Natural killer cell (primary cell): ENCODE measurements around the gene SELENON. TPM values are rescaled to one million over a fixed set of nuclear protein-coding genes. Genes with fewer than 3 reads are reported as not detected.

Experiments
- ATAC-seq, 3 donors: fragments of 150-1000 bp in 2 of 3; fragments of 200-7000 bp in 1 of 3; cut with Tn5 transposase; 1 replicate in 1 of 3; 2 replicates in 2 of 3; pipeline ENCODE4 v1.10.0; 2021; ENCODE audit warnings: mild to moderate bottlenecking in 2 of 3, moderate library complexity in 2 of 3
- DNase-seq, 2 donors: peaks; one replicate each; pipeline versions ENCODE4 v3.0.0 to v3.0.0-alpha.2; 2013 to 2021; ENCODE audit warnings: mixed read lengths in 1 of 2
- H3K27ac ChIP-seq: one replicate; pipeline ENCODE4 v1.5.1; 2013; ENCODE audit warnings: mild to moderate bottlenecking, low read length
- H3K27me3 ChIP-seq: one replicate; pipeline ENCODE4 v1.6.1; 2013; ENCODE audit warnings: low read length; ENCODE audit not compliant: control insufficient read depth, insufficient read depth
- H3K36me3 ChIP-seq: one replicate; pipeline ENCODE4 v1.6.1; 2013; ENCODE audit warnings: low read length; ENCODE audit not compliant: control insufficient read depth, insufficient read depth
- H3K4me1 ChIP-seq: one replicate; pipeline ENCODE4 v1.6.1; 2013; ENCODE audit warnings: low read length; ENCODE audit not compliant: control insufficient read depth, insufficient read depth
- H3K4me3 ChIP-seq: one replicate; pipeline ENCODE4 v1.5.1; 2013; ENCODE audit warnings: low read length
- H3K9me3 ChIP-seq: one replicate; pipeline ENCODE4 v1.6.1; 2013; ENCODE audit warnings: low read length; ENCODE audit not compliant: control insufficient read depth, insufficient read depth
- H3K27ac Mint-ChIP-seq, 2 donors: one replicate each; pipeline ENCODE4 v1.8.0; 2022; ENCODE audit warnings: mild to moderate bottlenecking in 2 of 2, mixed read lengths in 2 of 2, moderate library complexity in 1 of 2
- H3K27me3 Mint-ChIP-seq, 2 donors: one replicate each; pipeline ENCODE4 v1.8.0; 2022; ENCODE audit warnings: low read depth in 2 of 2, mixed read lengths in 2 of 2
- H3K36me3 Mint-ChIP-seq: one replicate; pipeline ENCODE4 v1.8.0; 2022; ENCODE audit warnings: mixed read lengths
- H3K4me1 Mint-ChIP-seq, 2 donors: one replicate each; pipeline ENCODE4 v1.8.0; 2022; ENCODE audit warnings: mixed read lengths in 2 of 2
- H3K4me3 Mint-ChIP-seq: one replicate; pipeline ENCODE4 v1.8.0; 2022; ENCODE audit warnings: mild to moderate bottlenecking, moderate library complexity, mixed read lengths
- H3K9me3 Mint-ChIP-seq, 2 donors: one replicate each; pipeline ENCODE4 v1.8.0; 2022; ENCODE audit warnings: mixed read lengths in 2 of 2
- WGBS: methylation state at CpG from one replicate; pipeline ENCODE4 v1.1.7; 2013; ENCODE audit warnings: missing lambda C conversion rate; ENCODE audit not compliant: insufficient coverage; 5-methylcytosine and 5-hydroxymethylcytosine counted together
- intact Hi-C: fragments of 100-400 bp; cut with micrococcal nuclease; formaldehyde crosslinking; loops from one replicate; pipeline ENCODE4 v1.14.2; 2022
- total RNA-seq, 4 donors: library from RNA; stranded (reverse); fragments of 120-200 nt in 1 of 4; gene quantifications; one replicate each; pipeline versions ENCODE4 v1.2.3 to v1.2.4, GENCODE V29; 2013 to 2022
- TF ChIP-seq, protein P1 (sequence below): fragments of 200-600 bp; IDR thresholded peaks from one replicate; pipeline ENCODE4 v1.8.0; 2022; ENCODE audit warnings: antibody characterized with exemption

Gene SELENON
- total RNA-seq, 3 donors from 2014 or later (not counting 1 experiment from before 2014, with no cell fraction given), result 9.7 to 16.4 (median 11.1) TPM

DNA sequence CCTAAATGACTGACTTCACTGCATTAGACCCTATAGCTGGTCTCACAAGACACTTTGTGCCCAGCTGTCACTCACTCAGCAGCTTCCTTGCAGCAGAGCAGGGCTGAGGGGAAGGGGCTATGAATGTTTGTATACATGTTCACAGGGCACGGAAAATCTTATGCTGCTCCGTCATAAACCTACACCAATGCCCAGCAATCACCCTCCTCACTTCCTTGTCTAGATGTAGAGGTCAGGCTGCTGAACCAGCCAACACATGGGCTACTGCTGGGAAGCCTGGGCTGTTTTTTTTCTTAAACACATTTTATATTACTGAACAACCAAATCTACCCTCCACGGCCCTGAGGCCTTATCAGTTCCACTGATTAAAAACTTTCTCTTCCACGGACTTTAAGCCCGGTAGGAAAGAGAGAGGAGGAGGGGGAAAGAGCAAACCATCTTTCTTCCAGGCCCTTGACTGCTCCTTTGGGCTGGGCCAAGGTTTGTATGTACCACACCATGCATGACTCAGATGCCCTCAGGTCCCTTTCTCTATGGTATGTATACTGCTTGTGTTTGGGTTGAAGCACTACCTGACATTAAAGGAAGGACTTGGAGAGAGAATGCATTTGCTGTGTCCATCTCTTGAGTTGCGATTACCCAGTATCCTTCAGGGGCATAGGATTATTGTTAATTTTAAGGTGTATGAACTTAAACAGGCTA lies 32.5 kb downstream of the SELENON start:
- H3K36me3 ChIP-seq, result peaks cover 61% of the 10 kb centered on the region
- intact Hi-C loops, result no loop called here
- H3K27ac Mint-ChIP-seq, result no peak overlapping the region

DNA sequence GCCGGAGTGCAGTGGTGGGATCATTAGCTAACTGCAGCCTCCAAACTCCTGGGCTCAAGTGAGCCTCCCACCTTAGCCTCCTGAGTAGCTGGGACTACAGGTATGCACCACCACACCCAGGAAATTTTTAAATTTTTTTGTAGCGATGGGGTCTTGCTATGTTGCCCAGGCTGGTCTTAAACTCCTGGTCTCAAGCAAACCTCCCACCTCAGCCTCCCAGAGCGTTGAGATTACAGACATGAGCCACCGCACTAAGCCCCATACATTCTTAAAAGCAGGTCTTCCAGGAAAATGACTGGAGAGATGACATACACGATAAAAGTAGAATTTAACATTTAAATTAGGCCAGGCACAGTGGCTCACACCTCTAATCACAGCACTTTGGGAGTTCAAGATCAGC lies 33.2 kb downstream of the SELENON start:
- no peak for ATAC-seq

More for the DNA sequence above, 32.5 kb downstream of the SELENON start:
- Histone ChIP-seq H3K27ac (no peak overlapping the region), H3K27me3 (no peaks in the 10 kb centered on the region), H3K4me3 (no peak overlapping the region), H3K4me1 (no peaks in the 10 kb centered on the region), H3K9me3 (no peaks in the 10 kb centered on the region)
- no peak overlapping the region for H3K4me3 Mint-ChIP-seq
- H3K27me3 Mint-ChIP-seq, result no peaks in the 10 kb centered on the region
- H3K4me1 Mint-ChIP-seq, result peaks cover 0 to 5% of the 10 kb centered on the region in 2 donors
- DNase-seq (no peak), ATAC-seq (no peak)
- H3K36me3 Mint-ChIP-seq, result peaks cover 14% of the 10 kb centered on the region
- H3K9me3 Mint-ChIP-seq, result no peaks in the 10 kb centered on the region
- TF ChIP-seq, protein P1, sequence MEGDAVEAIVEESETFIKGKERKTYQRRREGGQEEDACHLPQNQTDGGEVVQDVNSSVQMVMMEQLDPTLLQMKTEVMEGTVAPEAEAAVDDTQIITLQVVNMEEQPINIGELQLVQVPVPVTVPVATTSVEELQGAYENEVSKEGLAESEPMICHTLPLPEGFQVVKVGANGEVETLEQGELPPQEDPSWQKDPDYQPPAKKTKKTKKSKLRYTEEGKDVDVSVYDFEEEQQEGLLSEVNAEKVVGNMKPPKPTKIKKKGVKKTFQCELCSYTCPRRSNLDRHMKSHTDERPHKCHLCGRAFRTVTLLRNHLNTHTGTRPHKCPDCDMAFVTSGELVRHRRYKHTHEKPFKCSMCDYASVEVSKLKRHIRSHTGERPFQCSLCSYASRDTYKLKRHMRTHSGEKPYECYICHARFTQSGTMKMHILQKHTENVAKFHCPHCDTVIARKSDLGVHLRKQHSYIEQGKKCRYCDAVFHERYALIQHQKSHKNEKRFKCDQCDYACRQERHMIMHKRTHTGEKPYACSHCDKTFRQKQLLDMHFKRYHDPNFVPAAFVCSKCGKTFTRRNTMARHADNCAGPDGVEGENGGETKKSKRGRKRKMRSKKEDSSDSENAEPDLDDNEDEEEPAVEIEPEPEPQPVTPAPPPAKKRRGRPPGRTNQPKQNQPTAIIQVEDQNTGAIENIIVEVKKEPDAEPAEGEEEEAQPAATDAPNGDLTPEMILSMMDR, result no peak
- WGBS, result 98% methylated on average over 5 of the region's 6 CpGs

DNA sequence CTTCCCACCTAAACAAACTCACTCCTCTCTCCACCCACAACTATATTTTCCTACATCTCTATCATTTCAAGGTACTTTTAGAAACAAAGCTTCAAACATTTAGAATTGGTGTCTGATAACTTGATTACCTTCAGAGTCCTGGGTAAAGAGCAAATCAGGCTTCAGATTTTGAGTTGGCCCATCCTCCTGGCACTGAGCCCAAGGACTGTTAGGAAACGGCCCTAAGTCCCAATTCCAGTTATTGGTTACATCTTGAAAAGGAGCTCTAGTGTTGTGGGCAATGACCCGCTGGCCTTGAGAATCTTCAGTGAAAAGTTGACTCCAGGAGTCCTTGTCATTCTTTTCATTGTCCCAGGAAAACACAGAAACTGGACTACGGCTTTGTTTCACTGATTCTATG lies 34.9 kb downstream of the SELENON start:
- no peak overlapping the region for H3K27ac Mint-ChIP-seq
- no peak for DNase-seq
- H3K36me3 Mint-ChIP-seq, result peaks cover 8% of the 10 kb centered on the region
- no peak for ATAC-seq
- intact Hi-C loops, result no loop called here
- TF ChIP-seq, protein P1, result no peak
- H3K9me3 Mint-ChIP-seq, result no peaks in the 10 kb centered on the region
- H3K27me3 Mint-ChIP-seq, result no peaks in the 10 kb centered on the region
- H3K4me1 ChIP-seq, result no peaks in the 10 kb centered on the region
- no peak overlapping the region for H3K27ac ChIP-seq
- H3K4me3 ChIP-seq, result no peak overlapping the region
- no peaks in the 10 kb centered on the region for H3K9me3 ChIP-seq
- H3K4me1 Mint-ChIP-seq, result peaks cover 0 to 5% of the 10 kb centered on the region in 2 donors
- 92% methylated on average over 3 of the region's 3 CpGs for WGBS
- H3K27me3 ChIP-seq, result no peaks in the 10 kb centered on the region
- no peak overlapping the region for H3K4me3 Mint-ChIP-seq
- peaks cover 41% of the 10 kb centered on the region for H3K36me3 ChIP-seq

More for the DNA sequence above, 33.2 kb downstream of the SELENON start:
- no peak for DNase-seq
- Mint-ChIP-seq H3K27ac (no peak overlapping the region), H3K4me1 (peaks cover 0 to 5% of the 10 kb centered on the region in 2 donors), H3K27me3 (no peaks in the 10 kb centered on the region), H3K36me3 (peaks cover 14% of the 10 kb centered on the region), H3K4me3 (no peak overlapping the region), H3K9me3 (no peaks in the 10 kb centered on the region)
- Histone ChIP-seq H3K27me3 (no peaks in the 10 kb centered on the region), H3K4me3 (no peak overlapping the region), H3K4me1 (no peaks in the 10 kb centered on the region), H3K27ac (no peak overlapping the region), H3K36me3 (peaks cover 56% of the 10 kb centered on the region), H3K9me3 (no peaks in the 10 kb centered on the region)
- WGBS, result 98% methylated on average over 5 of the region's 5 CpGs
- TF ChIP-seq, protein P1, result no peak
- intact Hi-C loops, result no loop called here

DNA sequence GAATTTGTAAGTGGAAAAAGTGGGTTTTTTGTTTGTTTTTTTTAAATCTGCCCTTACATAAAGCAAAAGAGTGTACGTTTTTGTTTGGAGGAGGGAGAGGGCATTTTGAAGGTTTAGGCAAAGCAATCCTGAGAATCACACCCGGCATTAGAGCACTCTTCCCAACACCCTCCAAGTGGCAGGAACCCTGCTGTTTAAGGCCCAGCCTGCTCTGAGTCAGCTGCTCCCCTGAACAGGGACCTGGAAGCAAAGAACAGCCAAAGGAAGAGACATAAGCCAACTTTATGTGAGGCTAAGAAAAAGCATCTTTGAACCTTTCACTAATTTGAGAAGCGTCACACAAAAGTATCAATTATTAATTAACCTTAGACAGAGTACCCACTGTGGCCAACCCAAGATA lies 36.7 kb downstream of the SELENON start:
- Histone ChIP-seq H3K36me3 (peaks cover 23% of the 10 kb centered on the region), H3K9me3 (no peaks in the 10 kb centered on the region), H3K27ac (no peak overlapping the region), H3K27me3 (no peaks in the 10 kb centered on the region), H3K4me1 (no peaks in the 10 kb centered on the region), H3K4me3 (no peak overlapping the region)
- 100% methylated on average over 2 of the region's 3 CpGs for WGBS
- TF ChIP-seq, protein P1, result no peak
- DNase-seq (no peak), ATAC-seq (no peak)
- Mint-ChIP-seq H3K4me3 (no peak overlapping the region), H3K27ac (no peak overlapping the region), H3K27me3 (no peaks in the 10 kb centered on the region), H3K36me3 (no peaks in the 10 kb centered on the region), H3K4me1 (no peaks in the 10 kb centered on the region), H3K9me3 (no peaks in the 10 kb centered on the region)
- intact Hi-C loops, result no loop called here
